VCaP (cell line): Measurements from ENCODE around the gene SMOC2.

ENCODE experiments used
- H3K27ac ChIP-seq: fragments of 450-650 bp; 2 replicates; pipeline ENCODE4 v1.5.1; 2017
- TF ChIP-seq, protein P1 (sequence below): fragments of 450-650 bp; conservative IDR thresholded peaks from 2 replicates; pipeline ENCODE4 v1.5.1; 2017; ENCODE audit warnings: mild to moderate bottlenecking, moderate library complexity

The SMOC2 gene

GRCh38 chr6:168709390-168709789, 268.4 kb downstream of the SMOC2 start:
- H3K27ac ChIP-seq, result no peak overlapping the region
- TF ChIP-seq, protein P1, sequence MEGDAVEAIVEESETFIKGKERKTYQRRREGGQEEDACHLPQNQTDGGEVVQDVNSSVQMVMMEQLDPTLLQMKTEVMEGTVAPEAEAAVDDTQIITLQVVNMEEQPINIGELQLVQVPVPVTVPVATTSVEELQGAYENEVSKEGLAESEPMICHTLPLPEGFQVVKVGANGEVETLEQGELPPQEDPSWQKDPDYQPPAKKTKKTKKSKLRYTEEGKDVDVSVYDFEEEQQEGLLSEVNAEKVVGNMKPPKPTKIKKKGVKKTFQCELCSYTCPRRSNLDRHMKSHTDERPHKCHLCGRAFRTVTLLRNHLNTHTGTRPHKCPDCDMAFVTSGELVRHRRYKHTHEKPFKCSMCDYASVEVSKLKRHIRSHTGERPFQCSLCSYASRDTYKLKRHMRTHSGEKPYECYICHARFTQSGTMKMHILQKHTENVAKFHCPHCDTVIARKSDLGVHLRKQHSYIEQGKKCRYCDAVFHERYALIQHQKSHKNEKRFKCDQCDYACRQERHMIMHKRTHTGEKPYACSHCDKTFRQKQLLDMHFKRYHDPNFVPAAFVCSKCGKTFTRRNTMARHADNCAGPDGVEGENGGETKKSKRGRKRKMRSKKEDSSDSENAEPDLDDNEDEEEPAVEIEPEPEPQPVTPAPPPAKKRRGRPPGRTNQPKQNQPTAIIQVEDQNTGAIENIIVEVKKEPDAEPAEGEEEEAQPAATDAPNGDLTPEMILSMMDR, result no peak

- TF ChIP-seq, protein P1, result no peak
- H3K27ac ChIP-seq, result no peak overlapping the region
These were observed 269.0 kb downstream of the SMOC2 start for GRCh38 chr6:168709991-168710390.

GRCh38 chr6:168711049-168711640, 270.2 kb downstream of the SMOC2 start:
- TF ChIP-seq, protein P1, result peak; percentile 67
- no peak overlapping the region for H3K27ac ChIP-seq

- TF ChIP-seq, protein P1, result no peak
- no peak overlapping the region for H3K27ac ChIP-seq
These were observed 270.8 kb downstream of the SMOC2 start for GRCh38 chr6:168711666-168712300.

DNA sequence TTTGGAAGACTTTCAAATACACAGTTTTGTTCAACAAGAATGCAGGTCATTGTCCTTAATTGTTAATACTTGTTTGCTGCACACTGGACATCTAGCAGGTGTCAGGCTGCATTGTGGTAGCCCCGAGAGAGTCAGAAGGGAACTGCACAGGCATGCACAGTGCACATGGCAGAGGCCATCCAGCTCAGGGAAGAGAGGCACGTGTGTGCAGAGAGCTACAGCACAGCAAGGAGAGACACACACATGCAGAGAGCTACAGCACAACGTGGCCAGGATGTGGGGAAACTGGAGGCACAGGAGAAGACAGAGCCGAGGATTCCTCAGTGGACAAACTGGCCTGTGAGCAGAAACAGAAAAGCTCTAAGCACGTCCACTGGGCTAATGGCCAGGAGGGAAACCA, 272.0 kb downstream of the SMOC2 start:
- TF ChIP-seq, protein P1, result no peak
- no peak overlapping the region for H3K27ac ChIP-seq

GRCh38 chr6:168713839-168714238, 272.9 kb downstream of the SMOC2 start:
- H3K27ac ChIP-seq, result no peak overlapping the region
- TF ChIP-seq, protein P1, result peak; percentile 62

GRCh38 chr6:168714547-168715260, 273.7 kb downstream of the SMOC2 start:
- TF ChIP-seq, protein P1, result no peak
- H3K27ac ChIP-seq, result no peak overlapping the region
